MM.1S (cell line): ENCODE measurements around the gene ZNF428.
"Not testable (repeated sequence)": the region's sequence is repeated elsewhere in the genome, so short reads cannot be mapped to it uniquely, and the experiment has no call there.

Source experiments
- DNase-seq: peaks from one replicate; pipeline ENCODE4 v3.0.0-alpha.2; 2015
- H2AFZ ChIP-seq: fragments of 300-600 bp; sonication (generic); 2 replicates; pipeline ENCODE4 v1.6.0; 2016; ENCODE audit warnings: antibody characterized with exemption, low read length
- H3F3A ChIP-seq: fragments of 300-600 bp; sonication (generic); 2 replicates; pipeline ENCODE4 v1.6.1; 2016; ENCODE audit warnings: mild to moderate bottlenecking, antibody characterized with exemption, low read length, moderate library complexity, mixed read lengths; ENCODE audit not compliant: insufficient read depth
- H3K27ac ChIP-seq: fragments of 300-600 bp; sonication (generic); 2 replicates; pipeline ENCODE4 v1.5.1; 2016; ENCODE audit warnings: mild to moderate bottlenecking, low read length
- H3K27me3 ChIP-seq: fragments of 300-600 bp; sonication (generic); replicated peaks from 2 replicates; pipeline ENCODE4 v1.6.0; 2016; ENCODE audit warnings: low read length; ENCODE audit not compliant: insufficient read depth
- H3K36me3 ChIP-seq: fragments of 300-600 bp; sonication (generic); replicated peaks from 2 replicates; pipeline ENCODE4 v1.6.1; 2016; ENCODE audit warnings: mild to moderate bottlenecking, low read length, mixed read lengths; ENCODE audit not compliant: insufficient read depth
- H3K4me1 ChIP-seq: fragments of 300-600 bp; sonication (generic); 2 replicates; pipeline ENCODE4 v1.6.1; 2016; ENCODE audit warnings: low read length, mixed read lengths
- H3K4me2 ChIP-seq: fragments of 300-600 bp; sonication (generic); 2 replicates; pipeline ENCODE4 v1.6.0; 2016; ENCODE audit warnings: low read depth, low read length
- H3K4me3 ChIP-seq: fragments of 300-600 bp; sonication (generic); 2 replicates; pipeline ENCODE4 v1.5.1; 2016; ENCODE audit warnings: low read length, mixed read lengths
- H3K79me2 ChIP-seq: fragments of 300-600 bp; sonication (generic); 2 replicates; pipeline ENCODE4 v1.6.1; 2016; ENCODE audit warnings: mixed run types, low read length, mixed read lengths
- H3K9ac ChIP-seq: fragments of 300-600 bp; sonication (generic); 2 replicates; pipeline ENCODE4 v1.6.1; 2016; ENCODE audit warnings: low read length, mixed read lengths
- H3K9me2 ChIP-seq: fragments of 300-600 bp; sonication (generic); replicated peaks from 2 replicates; pipeline ENCODE4 v1.6.1; 2016; ENCODE audit warnings: mild to moderate bottlenecking, low read length, mixed read lengths; ENCODE audit not compliant: insufficient read depth
- H3K9me3 ChIP-seq: fragments of 300-600 bp; sonication (generic); replicated peaks from 2 replicates; pipeline ENCODE4 v1.6.1; 2016; ENCODE audit warnings: mild to moderate bottlenecking, low read length, mixed read lengths; ENCODE audit not compliant: insufficient read depth
- H4K20me1 ChIP-seq: fragments of 300-600 bp; sonication (generic); 2 replicates; pipeline ENCODE4 v1.6.1; 2016; ENCODE audit warnings: mild to moderate bottlenecking, low read length, moderate library complexity, mixed read lengths; ENCODE audit not compliant: insufficient read depth
- CTCF ChIP-seq: fragments of 300-600 bp; sonication (generic); IDR thresholded peaks from 2 replicates; pipeline ENCODE4 v1.5.1; 2016; ENCODE audit warnings: antibody characterized with exemption, low read length, mixed read lengths
- EZH2 ChIP-seq: fragments of 300-600 bp; sonication (generic); optimal IDR thresholded peaks from 2 replicates; pipeline ENCODE3; 2017; ENCODE audit warnings: low read depth, mild to moderate bottlenecking, antibody characterized with exemption, low read length, mixed read lengths
- EZH2phosphoT487 ChIP-seq: fragments of 300-600 bp; sonication (generic); IDR thresholded peaks from 2 replicates; pipeline ENCODE4 v1.6.1; 2018; ENCODE audit warnings: antibody characterized with exemption, low read length

Gene ZNF428

GRCh38 chr19:43638995-43639518 lies 19.6 kb upstream of the ZNF428 start:
- TF ChIP-seq CTCF (no peak), EZH2phosphoT487 (no peak)
- Histone ChIP-seq H3K9me2 (no peaks in the 10 kb centered on the region), H3K4me2 (no peak overlapping the region), H3K36me3 (no peaks in the 10 kb centered on the region), H2AFZ (no peak overlapping the region), H3K79me2 (no peaks in the 10 kb centered on the region), H4K20me1 (no peaks in the 10 kb centered on the region), H3F3A (no peaks in the 10 kb centered on the region), H3K9ac (no peak overlapping the region), H3K4me3 (no peak overlapping the region), H3K27me3 (peaks cover 49% of the 10 kb centered on the region), H3K9me3 (no peaks in the 10 kb centered on the region), H3K27ac (no peak overlapping the region), H3K4me1 (no peaks in the 10 kb centered on the region)
- no peak for DNase-seq

- TF ChIP-seq CTCF (no peak), EZH2phosphoT487 (no peak)
- no peak overlapping the region for H2AFZ ChIP-seq
These were observed 19.0 kb upstream of the ZNF428 start for GRCh38 chr19:43638214-43638994.

DNA sequence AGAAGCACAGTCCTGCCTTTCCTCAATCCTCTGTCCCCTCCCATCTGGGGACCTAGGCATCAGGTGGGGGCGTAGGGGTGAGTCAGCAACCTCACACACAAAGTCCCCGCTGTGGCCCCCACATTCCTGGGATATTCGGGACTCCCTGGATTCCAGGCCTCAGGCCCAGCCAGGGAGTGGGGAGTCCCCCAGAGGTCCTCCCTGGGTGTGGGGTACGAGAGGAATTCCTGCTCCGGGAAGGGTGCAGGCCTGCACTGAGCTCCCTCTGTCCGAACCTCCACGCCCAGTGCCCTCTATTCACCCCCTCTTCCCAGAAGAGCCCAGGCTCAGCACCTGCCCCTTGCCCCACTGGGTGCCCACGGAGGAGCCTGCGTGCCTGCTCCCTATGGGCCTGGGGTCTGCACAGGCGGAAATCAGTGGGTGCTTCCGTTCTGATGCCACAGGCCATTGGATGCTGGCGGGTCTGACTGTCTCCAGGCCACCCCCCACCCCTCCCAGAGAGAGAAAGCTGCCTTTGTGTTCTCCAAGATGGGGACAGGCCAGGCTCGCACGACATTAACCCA lies 16.8 kb upstream of the ZNF428 start:
- Histone ChIP-seq H3K4me3 (no peak overlapping the region), H3K4me2 (no peak overlapping the region), H3K9ac (no peak overlapping the region)

More at GRCh38 chr19:43638214-43638994, 19.0 kb upstream of the ZNF428 start:
- Histone ChIP-seq H3K9ac (no peak overlapping the region), H3K4me3 (no peak overlapping the region), H3K4me1 (no peaks in the 10 kb centered on the region), H3K79me2 (no peaks in the 10 kb centered on the region), H3K27ac (no peak overlapping the region), H3K4me2 (no peak overlapping the region), H3K27me3 (peaks cover 50% of the 10 kb centered on the region), H3K36me3 (no peaks in the 10 kb centered on the region), H4K20me1 (no peaks in the 10 kb centered on the region), H3F3A (no peaks in the 10 kb centered on the region), H3K9me3 (no peaks in the 10 kb centered on the region), H3K9me2 (no peaks in the 10 kb centered on the region)
- DNase-seq = no peak

GRCh38 chr19:43635561-43635940 lies 16.1 kb upstream of the ZNF428 start:
- H3K9me3 ChIP-seq, H3K9me2 ChIP-seq, H4K20me1 ChIP-seq, H3K79me2 ChIP-seq, H3K4me3 ChIP-seq, H3K4me2 ChIP-seq, H2AFZ ChIP-seq, H3K36me3 ChIP-seq, H3F3A ChIP-seq, H3K27ac ChIP-seq, H3K9ac ChIP-seq, DNase-seq, H3K4me1 ChIP-seq: not testable (repeated sequence)
- peaks cover 52% of the 10 kb centered on the region for H3K27me3 ChIP-seq

More for the DNA sequence above, 16.8 kb upstream of the ZNF428 start:
- H3K36me3 ChIP-seq = no peaks in the 10 kb centered on the region
- H3K27ac ChIP-seq = no peak overlapping the region
- H3K9me3 ChIP-seq = no peaks in the 10 kb centered on the region
- no peaks in the 10 kb centered on the region for H3F3A ChIP-seq
- no peaks in the 10 kb centered on the region for H4K20me1 ChIP-seq
- no peak for TF ChIP-seq EZH2
- TF ChIP-seq EZH2phosphoT487 = no peak
- TF ChIP-seq CTCF = no peak
- DNase-seq = no peak
- no peaks in the 10 kb centered on the region for H3K79me2 ChIP-seq
- H2AFZ ChIP-seq = no peak overlapping the region
- no peaks in the 10 kb centered on the region for H3K4me1 ChIP-seq
- no peaks in the 10 kb centered on the region for H3K9me2 ChIP-seq
- peaks cover 56% of the 10 kb centered on the region for H3K27me3 ChIP-seq
